HFFc6 (cell line): ENCODE data around the gene MRRF. TPM values are rescaled to one million over a fixed set of nuclear protein-coding genes. Genes with fewer than 3 reads are reported as not detected.

Experiments used
- DNase-seq: peaks from one replicate; pipeline ENCODE4 v3.0.0-alpha.2; 2018
- H3K27ac Mint-ChIP-seq: 2 replicates; pipeline ENCODE4 v1.8.0; 2020; ENCODE audit warnings: mild to moderate bottlenecking, mixed read lengths
- H3K27me3 Mint-ChIP-seq: 2 replicates; pipeline ENCODE4 v1.8.0; 2021; ENCODE audit warnings: mild to moderate bottlenecking, moderate library complexity, mixed read lengths; ENCODE audit not compliant: insufficient read depth
- H3K36me3 Mint-ChIP-seq: 2 replicates; pipeline ENCODE4 v1.8.0; 2021; ENCODE audit warnings: low read depth, mixed read lengths
- H3K4me1 Mint-ChIP-seq: 2 replicates; pipeline ENCODE4 v1.8.0; 2020; ENCODE audit warnings: low read depth, mixed read lengths
- H3K4me3 Mint-ChIP-seq: 2 replicates; pipeline ENCODE4 v1.8.0; 2020; ENCODE audit warnings: mild to moderate bottlenecking, moderate library complexity, mixed read lengths
- H3K9me3 Mint-ChIP-seq: 2 replicates; pipeline ENCODE4 v1.8.0; 2020; ENCODE audit warnings: mild to moderate bottlenecking, mixed read lengths
- CTCF ChIP-seq: fragments of 200-600 bp; sonication (generic); IDR thresholded peaks from 2 replicates; pipeline ENCODE4 v1.5.0; 2021; ENCODE audit warnings: antibody characterized with exemption, mild to moderate bottlenecking
- total RNA-seq, 6 experiments: library from RNA; stranded (reverse); fragmentation: NEBNext Ultra II Directional; extraction: Animal tissue kit (Norgen Biotek cat#: 25700); gene quantifications; 2 replicates in 1 of 6; 3 replicates in 5 of 6; pipeline ENCODE4 v1.2.3, GENCODE V29; 2021

The MRRF gene
- total RNA-seq, 6 experiments from 2014 or later, result 27.1 to 32.2 (median 29.4) TPM

GRCh38 chr9:122286764-122287163 is 22.1 kb downstream of the MRRF start:
- Mint-ChIP-seq H3K27me3 (no peaks in the 10 kb centered on the region; the same call in 1 of the 2 replicates), H3K36me3 (peaks cover 11% of the 10 kb centered on the region), H3K27ac (no peak overlapping the region), H3K9me3 (no peaks in the 10 kb centered on the region), H3K4me1 (no peaks in the 10 kb centered on the region; the same call in 1 of the 2 replicates), H3K4me3 (no peak overlapping the region)
- DNase-seq, result no peak
- no peak for TF ChIP-seq CTCF

- H3K27me3 Mint-ChIP-seq, result no peaks in the 10 kb centered on the region; the same call in 1 of the 2 replicates
- no peaks in the 10 kb centered on the region for H3K9me3 Mint-ChIP-seq
- no peak for DNase-seq
- no peaks in the 10 kb centered on the region; the same call in 1 of the 2 replicates for H3K4me1 Mint-ChIP-seq
- no peak for TF ChIP-seq CTCF
- H3K36me3 Mint-ChIP-seq, result peaks cover 14% of the 10 kb centered on the region
- no peak overlapping the region for H3K4me3 Mint-ChIP-seq
- H3K27ac Mint-ChIP-seq, result no peak overlapping the region
These were observed 22.6 kb downstream of the MRRF start for GRCh38 chr9:122287214-122287720.

- Mint-ChIP-seq H3K9me3 (no peaks in the 10 kb centered on the region), H3K27me3 (no peaks in the 10 kb centered on the region; the same call in 1 of the 2 replicates), H3K4me1 (peaks cover 12% of the 10 kb centered on the region), H3K4me3 (no peak overlapping the region), H3K36me3 (peaks cover 19% of the 10 kb centered on the region), H3K27ac (no peak overlapping the region)
- no peak for TF ChIP-seq CTCF
- DNase-seq, result no peak
These were observed 26.8 kb downstream of the MRRF start for GRCh38 chr9:122291458-122291857.

- DNase-seq, result no peak
- no peak overlapping the region for H3K27ac Mint-ChIP-seq
- H3K36me3 Mint-ChIP-seq, result peaks cover 16% of the 10 kb centered on the region
- H3K27me3 Mint-ChIP-seq, result no peaks in the 10 kb centered on the region; the same call in none of the 2 replicates
- no peak for TF ChIP-seq CTCF
- peaks cover 12% of the 10 kb centered on the region for H3K4me1 Mint-ChIP-seq
- no peaks in the 10 kb centered on the region for H3K9me3 Mint-ChIP-seq
- no peak overlapping the region for H3K4me3 Mint-ChIP-seq
These were observed 29.8 kb downstream of the MRRF start for GRCh38 chr9:122294531-122294930.

GRCh38 chr9:122297512-122297911 is 32.8 kb downstream of the MRRF start:
- Mint-ChIP-seq H3K9me3 (no peaks in the 10 kb centered on the region), H3K27me3 (no peaks in the 10 kb centered on the region; the same call in 1 of the 2 replicates), H3K27ac (no peak overlapping the region), H3K4me1 (peaks cover 15% of the 10 kb centered on the region), H3K4me3 (no peak overlapping the region), H3K36me3 (peaks cover 30% of the 10 kb centered on the region)
- no peak for DNase-seq
- no peak for TF ChIP-seq CTCF
